Fibroblast of lung (primary cell): ENCODE results near the gene TSC22D1.

Source experiments
- EZH2 ChIP-seq: IDR thresholded peaks from 2 replicates; pipeline ENCODE4 v1.5.1; 2012; ENCODE audit warnings: low read length, control low read depth, mild to moderate bottlenecking; ENCODE audit errors: missing control alignments
- TF ChIP-seq, protein P1 (sequence below), 2 donors: IDR thresholded peaks in 1 of 2; conservative IDR thresholded peaks in 1 of 2; 1 replicate in 1 of 2; 2 replicates in 1 of 2; pipeline ENCODE4 v1.5.1; 2011 to 2012; ENCODE audit warnings: low read length in 2 of 2, control low read depth in 1 of 2, inconsistent platforms in 1 of 2, low read depth in 1 of 2, mild to moderate bottlenecking in 1 of 2

- TF ChIP-seq, protein P1, sequence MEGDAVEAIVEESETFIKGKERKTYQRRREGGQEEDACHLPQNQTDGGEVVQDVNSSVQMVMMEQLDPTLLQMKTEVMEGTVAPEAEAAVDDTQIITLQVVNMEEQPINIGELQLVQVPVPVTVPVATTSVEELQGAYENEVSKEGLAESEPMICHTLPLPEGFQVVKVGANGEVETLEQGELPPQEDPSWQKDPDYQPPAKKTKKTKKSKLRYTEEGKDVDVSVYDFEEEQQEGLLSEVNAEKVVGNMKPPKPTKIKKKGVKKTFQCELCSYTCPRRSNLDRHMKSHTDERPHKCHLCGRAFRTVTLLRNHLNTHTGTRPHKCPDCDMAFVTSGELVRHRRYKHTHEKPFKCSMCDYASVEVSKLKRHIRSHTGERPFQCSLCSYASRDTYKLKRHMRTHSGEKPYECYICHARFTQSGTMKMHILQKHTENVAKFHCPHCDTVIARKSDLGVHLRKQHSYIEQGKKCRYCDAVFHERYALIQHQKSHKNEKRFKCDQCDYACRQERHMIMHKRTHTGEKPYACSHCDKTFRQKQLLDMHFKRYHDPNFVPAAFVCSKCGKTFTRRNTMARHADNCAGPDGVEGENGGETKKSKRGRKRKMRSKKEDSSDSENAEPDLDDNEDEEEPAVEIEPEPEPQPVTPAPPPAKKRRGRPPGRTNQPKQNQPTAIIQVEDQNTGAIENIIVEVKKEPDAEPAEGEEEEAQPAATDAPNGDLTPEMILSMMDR (conservative IDR thresholded peaks at IDR 0.05 in 1 of 2, IDR thresholded peaks at IDR 0.05 in 1 of 2; ENCODE audit: low read depth in 1 of 2, low read length in 2 of 2), result no peak
- TF ChIP-seq EZH2, result no peak
These were observed 42.2 kb upstream of the TSC22D1 start for GRCh38 chr13:44618326-44618725.
